ENCODE results near the gene GDF10.

GDF10 gene

DNA sequence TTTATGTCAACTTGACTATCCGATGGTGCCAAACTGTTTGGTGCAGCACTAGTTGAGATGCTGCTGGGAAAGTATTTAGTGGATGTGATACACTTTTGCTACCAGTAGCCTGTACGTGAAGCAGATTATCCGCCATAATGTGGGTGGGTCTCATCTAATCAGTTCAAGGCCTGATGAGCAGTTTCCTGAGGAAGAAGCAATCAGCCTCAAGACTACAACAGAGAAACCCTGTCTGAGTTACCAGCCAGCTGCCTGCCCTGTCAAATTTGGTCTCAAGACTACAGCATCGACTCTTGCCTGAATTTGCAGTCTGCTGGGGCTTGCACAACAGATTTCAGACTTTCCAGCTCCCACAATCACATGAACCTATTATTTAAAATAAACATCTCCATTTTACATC, 37.3 kb downstream of the GDF10 start:
- DNase-seq, result no peak

DNA sequence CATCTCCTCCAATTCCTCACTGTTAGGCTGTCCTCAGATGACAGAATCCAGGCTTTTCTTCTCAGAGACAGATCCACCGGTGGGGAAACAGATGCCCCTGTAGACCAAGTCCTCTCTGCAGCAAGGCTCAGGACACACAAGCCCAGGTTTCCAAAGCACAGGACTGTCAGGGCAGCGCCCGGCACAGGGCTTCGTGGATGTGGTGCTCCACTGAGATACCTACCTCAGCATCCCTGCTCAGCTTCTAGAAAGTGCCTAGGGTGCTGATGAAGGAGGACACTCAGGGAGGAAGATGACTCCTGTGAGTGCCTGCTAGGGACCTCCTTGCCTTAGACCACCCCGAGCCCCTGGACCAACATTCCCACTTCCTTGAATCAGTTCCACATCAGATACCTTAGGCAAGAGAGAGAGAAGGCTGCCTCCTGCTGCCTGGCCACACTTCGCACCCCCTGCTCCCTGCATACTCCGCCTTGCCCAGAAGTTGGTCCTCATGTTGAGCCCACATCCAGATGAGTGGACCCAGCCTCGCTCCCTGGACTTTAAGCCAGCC, 39.3 kb downstream of the GDF10 start:
- no peak for DNase-seq

DNA sequence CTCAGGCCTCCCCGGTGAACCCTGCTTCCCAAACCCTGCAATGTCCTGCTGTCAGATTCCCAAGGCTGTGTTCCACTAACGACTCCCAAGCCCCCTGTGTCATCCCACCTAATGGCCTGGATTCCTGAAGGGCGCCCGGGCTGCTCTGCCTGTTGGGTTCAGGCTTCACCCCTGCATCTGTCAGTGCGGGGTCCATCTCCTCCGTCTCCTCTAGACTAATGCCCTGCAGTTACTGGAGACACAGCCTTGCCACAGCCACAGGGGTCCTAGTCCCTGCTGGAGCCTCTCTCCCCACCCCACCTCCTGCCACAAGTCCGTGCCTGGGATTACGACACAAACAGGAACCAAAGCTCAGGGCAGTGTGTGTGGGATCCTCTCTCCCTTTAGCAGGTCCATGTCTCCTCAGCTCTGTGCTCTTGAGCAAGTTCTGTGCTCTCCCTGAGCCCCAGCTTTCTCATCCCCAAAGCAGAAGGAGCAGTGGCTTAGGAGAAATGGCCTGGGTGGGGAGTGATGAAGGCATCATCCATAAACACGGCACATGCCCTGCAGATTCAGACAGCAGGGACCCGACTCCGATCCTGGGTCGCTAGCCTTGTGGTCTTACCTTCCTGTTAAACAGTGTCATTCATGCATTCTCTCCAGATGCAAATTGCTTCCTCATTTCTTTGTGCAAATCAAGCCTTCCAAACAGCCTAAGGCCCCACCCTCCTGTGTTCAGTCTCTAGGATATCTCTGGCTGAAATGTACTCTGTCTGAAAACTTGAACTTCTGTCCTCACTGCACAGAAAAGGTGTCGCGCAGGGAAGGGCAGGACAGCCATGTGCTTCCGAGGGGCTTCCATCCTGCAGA, 40.0 kb downstream of the GDF10 start:
- no peak for DNase-seq

- no peak for DNase-seq
Measured at GRCh38 chr10:47340608-47341170, 40.7 kb downstream of the GDF10 start.

GRCh38 chr10:47344996-47345870, 45.2 kb downstream of the GDF10 start:
- DNase-seq, result no peak

DNA sequence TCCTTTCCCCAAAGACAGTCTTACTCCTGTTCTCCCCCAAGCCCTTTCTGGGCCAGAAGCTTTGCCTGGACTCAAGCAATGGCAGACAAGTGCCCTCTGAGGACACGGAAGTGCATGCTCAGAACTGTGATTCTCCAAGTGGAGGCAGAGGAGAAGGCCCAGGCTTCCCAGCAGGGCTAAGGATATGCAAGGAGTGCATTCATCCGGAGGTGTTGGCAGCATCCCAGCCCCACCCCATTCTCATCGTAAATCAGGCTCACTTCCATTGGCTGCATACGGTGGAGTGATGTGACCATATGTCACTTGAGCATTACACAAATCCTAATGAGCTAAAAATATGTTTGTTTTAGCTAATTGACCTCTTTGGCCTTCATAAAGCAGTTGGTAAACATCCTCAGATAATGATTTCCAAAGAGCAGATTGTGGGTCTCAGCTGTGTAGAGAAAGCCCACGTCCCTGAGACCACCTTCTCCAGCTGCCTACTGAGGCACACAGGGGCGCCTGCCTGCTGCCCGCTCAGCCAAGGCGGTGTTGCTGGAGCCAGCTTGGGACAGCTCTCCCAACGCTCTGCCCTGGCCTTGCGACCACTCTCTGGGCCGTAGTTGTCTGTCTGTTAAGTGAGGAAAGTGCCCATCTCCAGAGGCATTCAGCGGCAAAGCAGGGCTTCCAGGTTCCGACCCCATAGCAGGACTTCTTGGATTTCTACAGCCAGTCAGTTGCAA, 46.7 kb downstream of the GDF10 start:
- no peak for DNase-seq

- DNase-seq, result no peak
Measured at GRCh38 chr10:47347303-47347675, 47.3 kb downstream of the GDF10 start.

GRCh38 chr10:47348138-47348651, 48.2 kb downstream of the GDF10 start, which contains the start of gene RBP3:
RBP3 (plus strand) TSS chr10:47348363; CDS start chr10:47348485, 122 bp downstream.
- DNase-seq, result no peak

DNA sequence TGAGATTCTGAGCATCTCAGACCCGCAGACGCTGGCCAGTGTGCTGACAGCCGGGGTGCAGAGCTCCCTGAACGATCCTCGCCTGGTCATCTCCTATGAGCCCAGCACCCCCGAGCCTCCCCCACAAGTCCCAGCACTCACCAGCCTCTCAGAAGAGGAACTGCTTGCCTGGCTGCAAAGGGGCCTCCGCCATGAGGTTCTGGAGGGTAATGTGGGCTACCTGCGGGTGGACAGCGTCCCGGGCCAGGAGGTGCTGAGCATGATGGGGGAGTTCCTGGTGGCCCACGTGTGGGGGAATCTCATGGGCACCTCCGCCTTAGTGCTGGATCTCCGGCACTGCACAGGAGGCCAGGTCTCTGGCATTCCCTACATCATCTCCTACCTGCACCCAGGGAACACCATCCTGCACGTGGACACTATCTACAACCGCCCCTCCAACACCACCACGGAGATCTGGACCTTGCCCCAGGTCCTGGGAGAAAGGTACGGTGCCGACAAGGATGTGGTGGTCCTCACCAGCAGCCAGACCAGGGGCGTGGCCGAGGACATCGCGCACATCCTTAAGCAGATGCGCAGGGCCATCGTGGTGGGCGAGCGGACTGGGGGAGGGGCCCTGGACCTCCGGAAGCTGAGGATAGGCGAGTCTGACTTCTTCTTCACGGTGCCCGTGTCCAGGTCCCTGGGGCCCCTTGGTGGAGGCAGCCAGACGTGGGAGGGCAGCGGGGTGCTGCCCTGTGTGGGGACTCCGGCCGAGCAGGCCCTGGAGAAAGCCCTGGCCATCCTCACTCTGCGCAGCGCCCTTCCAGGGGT, 48.9 kb downstream of the GDF10 start:
- DNase-seq, result no peak

- DNase-seq, result no peak
Measured at GRCh38 chr10:47349516-47349915, 49.5 kb downstream of the GDF10 start.

GRCh38 chr10:47349941-47350371, 50.0 kb downstream of the GDF10 start:
- no peak for DNase-seq

DNA sequence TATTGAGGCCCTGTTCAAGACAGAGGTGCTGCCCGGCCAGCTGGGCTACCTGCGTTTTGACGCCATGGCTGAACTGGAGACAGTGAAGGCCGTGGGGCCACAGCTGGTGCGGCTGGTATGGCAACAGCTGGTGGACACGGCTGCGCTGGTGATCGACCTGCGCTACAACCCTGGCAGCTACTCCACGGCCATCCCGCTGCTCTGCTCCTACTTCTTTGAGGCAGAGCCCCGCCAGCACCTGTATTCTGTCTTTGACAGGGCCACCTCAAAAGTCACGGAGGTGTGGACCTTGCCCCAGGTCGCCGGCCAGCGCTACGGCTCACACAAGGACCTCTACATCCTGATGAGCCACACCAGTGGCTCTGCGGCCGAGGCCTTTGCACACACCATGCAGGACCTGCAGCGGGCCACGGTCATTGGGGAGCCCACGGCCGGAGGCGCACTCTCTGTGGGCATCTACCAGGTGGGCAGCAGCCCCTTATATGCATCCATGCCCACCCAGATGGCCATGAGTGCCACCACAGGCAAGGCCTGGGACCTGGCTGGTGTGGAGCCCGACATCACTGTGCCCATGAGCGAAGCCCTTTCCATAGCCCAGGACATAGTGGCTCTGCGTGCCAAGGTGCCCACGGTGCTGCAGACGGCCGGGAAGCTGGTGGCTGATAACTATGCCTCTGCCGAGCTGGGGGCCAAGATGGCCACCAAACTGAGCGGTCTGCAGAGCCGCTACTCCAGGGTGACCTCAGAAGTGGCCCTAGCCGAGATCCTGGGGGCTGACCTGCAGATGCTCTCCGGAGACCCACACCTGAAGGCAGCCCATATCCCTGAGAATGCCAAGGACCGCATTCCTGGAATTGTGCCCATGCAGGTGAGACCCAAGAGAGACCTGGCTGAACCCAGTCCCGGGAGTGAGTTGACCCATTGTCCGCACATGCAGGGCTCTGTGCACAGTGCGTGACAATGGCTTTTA, 51.0 kb downstream of the GDF10 start:
- DNase-seq, result no peak

GRCh38 chr10:47351899-47352815, 52.2 kb downstream of the GDF10 start:
- no peak for DNase-seq

DNA sequence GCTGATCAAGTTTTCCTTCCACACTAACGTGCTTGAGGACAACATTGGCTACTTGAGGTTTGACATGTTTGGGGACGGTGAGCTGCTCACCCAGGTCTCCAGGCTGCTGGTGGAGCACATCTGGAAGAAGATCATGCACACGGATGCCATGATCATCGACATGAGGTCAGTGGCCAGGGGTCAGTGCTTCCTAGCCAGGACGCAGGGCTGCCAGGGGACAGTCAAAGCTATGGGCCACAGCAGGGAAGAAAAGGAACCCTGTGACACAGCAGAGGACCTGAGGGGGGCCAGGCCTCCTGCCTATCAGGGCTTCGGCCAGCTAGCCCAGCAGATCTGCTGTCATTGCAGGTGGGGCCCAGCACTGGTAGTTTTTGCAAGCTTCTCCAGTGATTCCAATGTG, 53.4 kb downstream of the GDF10 start:
- no peak for DNase-seq

DNA sequence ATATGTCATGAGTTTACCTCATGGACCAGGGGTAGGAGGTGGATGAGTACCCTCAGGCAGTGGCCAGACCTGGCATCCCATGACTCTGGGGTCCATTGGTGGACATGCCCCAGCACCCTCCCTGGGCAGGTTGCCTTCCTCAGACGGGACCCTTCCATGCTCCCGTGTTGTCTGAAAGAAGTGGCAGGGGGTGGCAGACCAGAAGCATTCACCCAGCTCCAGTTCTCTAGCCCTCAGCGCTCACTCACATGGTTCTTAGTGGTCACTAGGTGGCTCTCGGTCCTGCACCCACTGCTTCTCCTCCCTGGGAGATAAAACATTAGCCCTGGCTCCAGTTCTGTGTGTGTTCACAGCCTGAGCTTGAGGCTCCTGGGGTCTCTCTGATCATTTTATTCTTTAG, 54.2 kb downstream of the GDF10 start:
- no peak for DNase-seq

- DNase-seq, result no peak
Measured at GRCh38 chr10:47354900-47355299, 54.9 kb downstream of the GDF10 start.

DNA sequence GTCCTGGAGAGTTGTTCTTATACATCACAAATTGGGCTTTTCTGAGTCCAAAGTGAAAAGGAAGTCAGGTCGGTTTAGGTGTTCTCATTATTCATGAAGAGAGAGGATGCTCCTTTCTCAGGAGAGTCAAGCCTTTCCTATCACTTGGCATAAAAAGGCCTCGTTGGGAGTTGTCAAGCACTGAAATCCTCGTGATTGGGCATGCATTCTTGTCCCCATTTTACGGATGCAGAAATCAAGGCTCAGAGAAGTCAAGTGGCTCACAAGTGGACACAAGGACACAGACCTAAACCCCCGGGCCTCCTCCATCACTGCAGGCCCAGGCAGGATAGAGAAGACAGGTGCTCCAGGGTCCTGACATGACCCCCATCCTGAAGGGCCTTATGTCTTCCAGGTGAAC, 56.7 kb downstream of the GDF10 start:
- DNase-seq, result no peak

GRCh38 chr10:47357131-47357582, 57.2 kb downstream of the GDF10 start:
- no peak for DNase-seq

DNA sequence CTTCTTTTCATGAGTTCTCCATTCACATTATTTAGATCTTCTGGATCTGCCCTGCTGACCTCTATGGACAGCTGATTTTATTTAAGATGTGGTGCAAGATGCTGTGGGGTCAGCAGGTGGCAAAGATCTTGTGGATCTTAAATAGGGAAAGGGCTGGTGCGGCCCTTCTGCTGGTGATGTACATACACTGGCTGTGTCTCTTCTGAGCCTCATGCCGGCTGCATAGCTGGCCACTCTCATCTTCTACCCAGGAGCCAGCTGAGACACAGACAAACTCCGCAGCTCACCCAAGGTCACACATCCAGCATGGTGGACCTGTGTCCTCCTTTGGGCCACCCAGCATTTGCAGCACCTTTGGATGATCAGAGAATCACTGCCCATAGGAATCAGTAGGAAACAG, 57.9 kb downstream of the GDF10 start:
- DNase-seq, result no peak
